ENCODE results near the gene DUSP9.

DNA sequence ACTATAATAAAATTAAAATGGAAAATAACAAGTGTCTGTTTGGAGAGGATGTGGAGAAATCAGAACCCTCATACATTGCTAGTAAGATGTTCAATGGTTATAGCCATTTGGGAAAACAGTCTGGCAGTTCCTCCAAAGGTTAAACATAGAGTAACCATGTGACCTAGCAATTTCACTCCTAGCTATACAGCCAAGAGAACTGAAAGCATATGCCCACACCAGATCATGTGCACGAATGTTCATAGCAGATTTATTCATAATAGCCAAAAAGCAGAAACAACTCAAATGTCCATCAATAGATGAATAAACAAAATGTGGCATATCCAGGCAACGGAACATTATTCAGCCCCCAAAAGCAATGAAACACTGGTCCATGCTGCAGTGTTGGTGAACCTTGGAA, 38.6 kb upstream of the DUSP9 start:
- TF ChIP-seq, protein P1, sequence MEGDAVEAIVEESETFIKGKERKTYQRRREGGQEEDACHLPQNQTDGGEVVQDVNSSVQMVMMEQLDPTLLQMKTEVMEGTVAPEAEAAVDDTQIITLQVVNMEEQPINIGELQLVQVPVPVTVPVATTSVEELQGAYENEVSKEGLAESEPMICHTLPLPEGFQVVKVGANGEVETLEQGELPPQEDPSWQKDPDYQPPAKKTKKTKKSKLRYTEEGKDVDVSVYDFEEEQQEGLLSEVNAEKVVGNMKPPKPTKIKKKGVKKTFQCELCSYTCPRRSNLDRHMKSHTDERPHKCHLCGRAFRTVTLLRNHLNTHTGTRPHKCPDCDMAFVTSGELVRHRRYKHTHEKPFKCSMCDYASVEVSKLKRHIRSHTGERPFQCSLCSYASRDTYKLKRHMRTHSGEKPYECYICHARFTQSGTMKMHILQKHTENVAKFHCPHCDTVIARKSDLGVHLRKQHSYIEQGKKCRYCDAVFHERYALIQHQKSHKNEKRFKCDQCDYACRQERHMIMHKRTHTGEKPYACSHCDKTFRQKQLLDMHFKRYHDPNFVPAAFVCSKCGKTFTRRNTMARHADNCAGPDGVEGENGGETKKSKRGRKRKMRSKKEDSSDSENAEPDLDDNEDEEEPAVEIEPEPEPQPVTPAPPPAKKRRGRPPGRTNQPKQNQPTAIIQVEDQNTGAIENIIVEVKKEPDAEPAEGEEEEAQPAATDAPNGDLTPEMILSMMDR (IDR thresholded peaks at IDR 0.05; ENCODE audit: low read depth, low read length) = no peak
- no peak for TF ChIP-seq POLR2A (IDR thresholded peaks at IDR 0.05; ENCODE audit: extremely low read depth, insufficient read length)

All from NB4 (cell line).